IMR-90 (cell line): ENCODE measurements around the gene PLCB2. TPM values are rescaled to one million over a fixed set of nuclear protein-coding genes. Genes with fewer than 3 reads are reported as not detected.

ENCODE experiments used
- ATAC-seq: fragments of 200-7000 bp; cut with Tn5 transposase; 2 replicates; pipeline ENCODE4 v1.9.1; 2020; ENCODE audit warnings: low read depth, mild to moderate bottlenecking, moderate library complexity
- BruUV-seq: library from RNA; stranded (reverse); fragments of 400-500 nt; replicated peaks from 2 replicates; lab custom pipeline; 2021; lab: Mats Ljungman, UMichigan
- CTCF ChIA-PET: fragments of 300-600 bp; formaldehyde crosslinking; extraction: SDS; loops from one replicate; lab custom pipeline; 2021; ENCODE audit warnings: antibody characterized with exemption; lab: Yijun Ruan, JAX
- POLR2A ChIA-PET: fragments of 300-600 bp; sonication (Branson Sonifier 250); formaldehyde crosslinking; loops from one replicate; lab custom pipeline; 2022; ENCODE audit warnings: antibody characterized with exemption; ENCODE audit not compliant: unreplicated experiment; lab: Charles Lee
- DNase-seq: peaks from one replicate; pipeline ENCODE4 v3.0.0; 2013
- H2AFZ ChIP-seq: replicated peaks from 2 replicates; pipeline ENCODE3; 2013; ENCODE audit warnings: low read length, mild to moderate bottlenecking; ENCODE audit not compliant: poor library complexity
- H2AK5ac ChIP-seq: 2 replicates; pipeline ENCODE4 v1.6.1; 2013; ENCODE audit warnings: low read depth, low read length, inconsistent platforms
- H2AK9ac ChIP-seq: replicated peaks from 2 replicates; pipeline ENCODE3; 2013; ENCODE audit warnings: mild to moderate bottlenecking, low read depth, low read length, moderate library complexity; ENCODE audit not compliant: poor library complexity
- H2BK120ac ChIP-seq: 2 replicates; pipeline ENCODE4 v1.6.1; 2013; ENCODE audit warnings: low read depth, low read length, inconsistent platforms
- H2BK15ac ChIP-seq: 3 replicates; pipeline ENCODE4 v1.6.1; 2013; ENCODE audit warnings: low read depth, low read length, inconsistent platforms
- H2BK20ac ChIP-seq: 2 replicates; pipeline ENCODE4 v1.6.1; 2013; ENCODE audit warnings: low read depth, mild to moderate bottlenecking, inconsistent platforms, low read length, moderate library complexity
- H2BK5ac ChIP-seq: 2 replicates; pipeline ENCODE4 v1.6.1; 2013; ENCODE audit warnings: mild to moderate bottlenecking, low read depth, low read length, inconsistent platforms; ENCODE audit not compliant: poor library complexity, severe bottlenecking
- H3K14ac ChIP-seq: replicated peaks from 2 replicates; pipeline ENCODE4 v1.6.1; 2013; ENCODE audit warnings: low read depth, low read length, inconsistent platforms
- H3K18ac ChIP-seq: 2 replicates; pipeline ENCODE4 v1.6.1; 2013; ENCODE audit warnings: low read depth, low read length, control low read depth
- H3K23ac ChIP-seq: 2 replicates; pipeline ENCODE4 v1.6.1; 2013; ENCODE audit warnings: low read depth, low read length, inconsistent platforms
- H3K27ac ChIP-seq: 2 replicates; pipeline ENCODE4 v1.5.1; 2013; ENCODE audit warnings: mild to moderate bottlenecking, control low read depth, low read length; ENCODE audit not compliant: insufficient read depth
- H3K27me3 ChIP-seq: 2 replicates; pipeline ENCODE4 v1.6.1; 2013; ENCODE audit warnings: low read length; ENCODE audit not compliant: control insufficient read depth, insufficient read depth
- H3K36me3 ChIP-seq: 2 replicates; pipeline ENCODE4 v1.6.1; 2013; ENCODE audit warnings: low read length, mixed read lengths; ENCODE audit not compliant: control insufficient read depth, insufficient read depth
- H3K4ac ChIP-seq: 2 replicates; pipeline ENCODE4 v1.6.1; 2013; ENCODE audit warnings: low read depth, low read length, inconsistent platforms
- H3K4me1 ChIP-seq: 2 replicates; pipeline ENCODE4 v1.6.1; 2013; ENCODE audit warnings: low read length, mixed read lengths; ENCODE audit not compliant: control insufficient read depth, insufficient read depth
- H3K4me2 ChIP-seq: 2 replicates; pipeline ENCODE4 v1.6.1; 2013; ENCODE audit warnings: low read depth, mild to moderate bottlenecking, control low read depth, low read length, moderate library complexity
- H3K4me3 ChIP-seq: 2 replicates; pipeline ENCODE4 v1.5.1; 2013; ENCODE audit warnings: low read depth, mild to moderate bottlenecking, control low read depth, low read length, moderate library complexity; ENCODE audit not compliant: insufficient read depth
- H3K56ac ChIP-seq: 2 replicates; pipeline ENCODE4 v1.6.1; 2013; ENCODE audit warnings: low read length, inconsistent platforms; ENCODE audit not compliant: insufficient read depth; ENCODE audit errors: extremely low read depth
- H3K79me1 ChIP-seq, 2 experiments: 2 replicates each; pipeline ENCODE4 v1.6.1; 2013; ENCODE audit warnings: low read length in 2 of 2, inconsistent platforms in 1 of 2, low read depth in 1 of 2
- H3K9ac ChIP-seq: 2 replicates; pipeline ENCODE4 v1.6.1; 2013; ENCODE audit warnings: low read depth, low read length, control low read depth
- H3K9me1 ChIP-seq: 2 replicates; pipeline ENCODE4 v1.6.1; 2013; ENCODE audit warnings: low read length, inconsistent platforms; ENCODE audit not compliant: insufficient read depth
- H3K9me3 ChIP-seq: 2 replicates; pipeline ENCODE4 v1.6.1; 2013; ENCODE audit warnings: low read length; ENCODE audit not compliant: control insufficient read depth, insufficient read depth
- H4K20me1 ChIP-seq: 2 replicates; pipeline ENCODE4 v1.6.1; 2013; ENCODE audit warnings: low read length, inconsistent platforms; ENCODE audit not compliant: insufficient read depth
- H4K5ac ChIP-seq: 2 replicates; pipeline ENCODE4 v1.6.1; 2013; ENCODE audit warnings: mild to moderate bottlenecking, low read depth, low read length, control low read depth
- H4K8ac ChIP-seq, 2 experiments: 2 replicates each; pipeline ENCODE4 v1.6.1; 2013; ENCODE audit warnings: low read depth in 2 of 2, low read length in 2 of 2, control low read depth in 1 of 2, inconsistent platforms in 1 of 2
- H4K91ac ChIP-seq: 2 replicates; pipeline ENCODE4 v1.6.1; 2013; ENCODE audit warnings: low read depth, low read length, inconsistent platforms; ENCODE audit not compliant: insufficient read depth
- FOS ChIP-seq: fragments of 150-350 bp; IDR thresholded peaks from 2 replicates; pipeline ENCODE4 v1.6.1; 2016; ENCODE audit warnings: low read depth, low read length
- RAD21 ChIP-seq: IDR thresholded peaks from 2 replicates; pipeline ENCODE4 v1.6.1; 2012; ENCODE audit warnings: low read length, improper control_type of control experiment
- WGBS, 2 experiments: methylation state at CpG; one replicate each; pipeline versions ENCODE4 v1.1.5 to v1.1.7; 2013; ENCODE audit warnings: missing lambda C conversion rate in 2 of 2; ENCODE audit not compliant: insufficient read length in 1 of 2; ENCODE audit errors: extremely low coverage in 2 of 2; 5-methylcytosine and 5-hydroxymethylcytosine counted together
- dilution Hi-C: fragments of 300-500 bp; cut with HindIII; formaldehyde crosslinking; loops from one replicate; pipeline ENCODE4 v1.14.3; 2018; ENCODE audit warnings: low sequenced_read_pairs; ENCODE audit not compliant: unreplicated experiment
- in situ Hi-C: fragments of 300-500 bp; cut with MboI; formaldehyde crosslinking; loops from 3 replicates; pipeline ENCODE4 v1.14.3; 2019; ENCODE audit warnings: low sequenced_read_pairs, inconsistent platforms, mixed read lengths
- intact Hi-C: fragments of 100-400 bp; cut with micrococcal nuclease; formaldehyde crosslinking; loops from 2 replicates; pipeline ENCODE4 v1.10.0; 2022
- polyA plus RNA-seq, 3 experiments: library from polyadenylated mRNA; depleted of rRNA; stranded (reverse); fragments of >200 nt; gene quantifications; 2 replicates each; pipeline ENCODE4 v1.2.3, GENCODE V29; 2012; ENCODE audit warnings: low replicate concordance in 1 of 3
- total RNA-seq: library from RNA; depleted of rRNA; stranded (reverse); fragments of >200 nt; gene quantifications from 2 replicates; pipeline ENCODE4 v1.2.3, GENCODE V29; 2012
- TF ChIP-seq, protein P1 (sequence below): fragments of 150-350 bp; IDR thresholded peaks from 2 replicates; pipeline ENCODE4 v1.6.1; 2017; ENCODE audit warnings: mild to moderate bottlenecking, antibody characterized with exemption, low read length, low read depth
- TF ChIP-seq, protein P2 (sequence below): conservative IDR thresholded peaks from 2 replicates; pipeline ENCODE4 v1.5.1; 2012; ENCODE audit warnings: mild to moderate bottlenecking, low read depth, low read length, improper control_type of control experiment

The PLCB2 gene
- total and polyA plus RNA-seq, 2 of the 4 experiments (the other 2 are of a cell fraction) = 0.18 to 1.4 TPM

DNA sequence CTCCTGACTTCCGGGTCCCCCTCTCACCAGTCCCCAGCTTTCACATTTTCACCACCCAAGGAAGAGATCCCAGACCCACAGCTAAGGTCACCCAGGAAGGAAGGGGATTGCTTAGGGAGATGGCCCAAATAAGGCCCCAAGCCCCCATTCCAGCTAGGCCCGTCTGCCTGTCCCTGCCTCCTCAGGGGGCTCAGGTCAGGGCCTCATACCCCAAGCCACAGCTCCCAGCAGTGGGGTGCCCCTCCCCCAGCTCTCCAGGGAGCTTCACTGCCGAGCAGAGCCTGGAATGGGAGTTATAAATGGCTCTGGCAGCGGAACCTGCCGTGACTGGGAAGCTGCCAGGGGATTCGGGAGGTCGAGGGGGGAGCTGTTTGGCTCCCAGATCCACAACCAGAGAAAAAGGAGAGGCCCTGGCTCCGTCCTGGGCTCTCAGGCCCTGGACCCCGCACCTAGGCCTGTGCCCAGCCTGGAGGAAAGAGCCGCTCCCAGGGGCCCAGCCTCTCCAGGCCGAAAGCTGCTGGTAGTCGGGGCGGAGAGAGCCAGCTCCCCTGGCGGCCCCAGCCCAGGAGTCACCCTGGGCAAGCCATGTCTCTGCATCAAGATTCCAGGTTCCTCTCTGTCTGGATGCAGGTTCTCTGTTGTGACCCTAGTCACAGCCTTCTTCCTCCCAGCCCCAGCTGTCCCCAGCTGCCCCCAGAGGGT, 32.5 kb upstream of the PLCB2 start (continued):
- TF ChIP-seq, protein P1, sequence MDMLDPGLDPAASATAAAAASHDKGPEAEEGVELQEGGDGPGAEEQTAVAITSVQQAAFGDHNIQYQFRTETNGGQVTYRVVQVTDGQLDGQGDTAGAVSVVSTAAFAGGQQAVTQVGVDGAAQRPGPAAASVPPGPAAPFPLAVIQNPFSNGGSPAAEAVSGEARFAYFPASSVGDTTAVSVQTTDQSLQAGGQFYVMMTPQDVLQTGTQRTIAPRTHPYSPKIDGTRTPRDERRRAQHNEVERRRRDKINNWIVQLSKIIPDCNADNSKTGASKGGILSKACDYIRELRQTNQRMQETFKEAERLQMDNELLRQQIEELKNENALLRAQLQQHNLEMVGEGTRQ = no peak

DNA sequence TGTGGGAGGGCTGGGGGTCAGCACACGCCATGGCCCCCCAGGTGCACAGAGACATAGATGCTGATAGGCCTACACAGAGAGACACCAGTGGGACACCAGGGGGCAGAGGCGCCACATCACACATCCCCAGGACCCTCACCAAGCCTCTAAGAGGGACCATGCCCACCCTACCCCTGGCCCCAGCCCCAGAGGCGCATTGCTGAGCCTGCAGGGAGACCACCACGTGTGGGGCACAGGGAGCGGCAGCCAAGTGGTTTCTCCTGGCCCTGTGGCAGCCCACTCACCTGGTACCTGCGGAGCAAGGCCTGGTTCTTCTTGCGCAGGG, 31.8 kb upstream of the PLCB2 start:
- Histone ChIP-seq H3K4me2 (peak overlapping the region; percentile 92), H3K79me1 (peaks cover 27 to 53% of the 10 kb centered on the region in 2 experiments; a peak in 3 of 4 replicates), H3K18ac (peak overlapping the region; percentile 85), H3K9me3 (no peaks in the 10 kb centered on the region), H4K8ac (peak overlapping the region; percentile 93 to 97), H4K5ac (peak overlapping the region; percentile 94), H2AFZ (peak overlapping the region; percentile 77), H3K14ac (peak overlapping the region; percentile 98), H2AK9ac (peak overlapping the region; percentile 100), H3K4ac (peak overlapping the region; percentile 100), H3K4me1 (peaks cover 39% of the 10 kb centered on the region), H2BK15ac (peak overlapping the region; percentile 89; the same call in 2 of the 3 replicates), H3K23ac (peak overlapping the region; percentile 99), H3K36me3 (peaks cover 18% of the 10 kb centered on the region), H2BK20ac (peak overlapping the region; percentile 92), H2BK5ac (peak overlapping the region; percentile 97), H3K9me1 (peaks cover 25% of the 10 kb centered on the region), H3K9ac (peak overlapping the region; percentile 81), H2BK120ac (peak overlapping the region; percentile 98), H3K4me3 (peak overlapping the region; percentile 45), H3K56ac (peak overlapping the region; percentile 99), H4K91ac (peak overlapping the region; percentile 99), H3K27ac (peak overlapping the region; percentile 97), H2AK5ac (peak overlapping the region; percentile 100), H3K27me3 (no peaks in the 10 kb centered on the region), H4K20me1 (no peaks in the 10 kb centered on the region)
- DNase-seq (no peak), ATAC-seq (no peak)
- no TSS peak for BruUV-seq
- in situ Hi-C loops = no loop called here
- ChIA-PET POLR2A (interaction anchor here (0.9 to 3.3 kb wide), 4 partner anchors 8 to 17 kb away, joined by 3 to 20 read pairs (median 6); no protein-coding TSS in a partner anchor), CTCF (interaction anchor here (0.7 to 1.4 kb wide), 5 partner anchors 11 to 122 kb away, joined by 3 to 5 read pairs (median 3); partner anchors contain the start of gene INAFM2)
- intact Hi-C loops = no loop called here
- TF ChIP-seq FOS (no peak), RAD21 (peak; percentile 31; the same call in 1 of the 2 replicates)
- TF ChIP-seq, protein P2, sequence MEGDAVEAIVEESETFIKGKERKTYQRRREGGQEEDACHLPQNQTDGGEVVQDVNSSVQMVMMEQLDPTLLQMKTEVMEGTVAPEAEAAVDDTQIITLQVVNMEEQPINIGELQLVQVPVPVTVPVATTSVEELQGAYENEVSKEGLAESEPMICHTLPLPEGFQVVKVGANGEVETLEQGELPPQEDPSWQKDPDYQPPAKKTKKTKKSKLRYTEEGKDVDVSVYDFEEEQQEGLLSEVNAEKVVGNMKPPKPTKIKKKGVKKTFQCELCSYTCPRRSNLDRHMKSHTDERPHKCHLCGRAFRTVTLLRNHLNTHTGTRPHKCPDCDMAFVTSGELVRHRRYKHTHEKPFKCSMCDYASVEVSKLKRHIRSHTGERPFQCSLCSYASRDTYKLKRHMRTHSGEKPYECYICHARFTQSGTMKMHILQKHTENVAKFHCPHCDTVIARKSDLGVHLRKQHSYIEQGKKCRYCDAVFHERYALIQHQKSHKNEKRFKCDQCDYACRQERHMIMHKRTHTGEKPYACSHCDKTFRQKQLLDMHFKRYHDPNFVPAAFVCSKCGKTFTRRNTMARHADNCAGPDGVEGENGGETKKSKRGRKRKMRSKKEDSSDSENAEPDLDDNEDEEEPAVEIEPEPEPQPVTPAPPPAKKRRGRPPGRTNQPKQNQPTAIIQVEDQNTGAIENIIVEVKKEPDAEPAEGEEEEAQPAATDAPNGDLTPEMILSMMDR = 0 out of 2 replicates have a peak, but pooled peaks have one; percentile 21
- whole genome bisulfite sequencing, 2 experiments = 76% methylated on average over 5 of the region's 7 CpGs; no CpG with 5 or more reads in 1 of the 2 experiments
- dilution Hi-C loops = no loop called here
